ENCODE measurements around the gene MAP2K7.

MAP2K7 gene

GRCh38 chr19:7927605-7928333 is 24.1 kb downstream of the MAP2K7 start (continued):
- no peak for TF ChIP-seq ZNF169 (tag by site-specific recombination; IDR thresholded peaks at IDR 0.05)

- Histone ChIP-seq H3K27ac (ENCODE audit: extremely low read depth, low read depth, low read length) (no peak overlapping the region), H3K4me1 (ENCODE audit: control insufficient read depth, insufficient read depth, low read length) (peaks cover 17% of the 10 kb centered on the region), H3K36me3 (ENCODE audit: control insufficient read depth in 2 of 2, insufficient read depth in 1 of 2, low read length in 2 of 2) (peaks cover 6 to 42% of the 10 kb centered on the region in 2 experiments; a peak in 2 of 3 replicates), H3K9me3 (ENCODE audit: control insufficient read depth, insufficient read depth, low read depth, low read length) (no peaks in the 10 kb centered on the region), H3K4me3 (ENCODE audit: low read depth, low read length) (no peak overlapping the region)
- POLR2A ChIA-PET, result interaction anchor here (0.6 to 5.8 kb wide), 8 partner anchors 8 to 282 kb away, joined by 3 to 60 read pairs (median 6); partner anchors contain the start of genes MAP2K7, SNAPC2 and TIMM44
- TF ChIP-seq ZBTB21 (tag by site-specific recombination; IDR thresholded peaks at IDR 0.05) (no peak), HIC1 (tag by site-specific recombination; IDR thresholded peaks at IDR 0.05) (no peak)
- TF ChIP-seq, protein P1, sequence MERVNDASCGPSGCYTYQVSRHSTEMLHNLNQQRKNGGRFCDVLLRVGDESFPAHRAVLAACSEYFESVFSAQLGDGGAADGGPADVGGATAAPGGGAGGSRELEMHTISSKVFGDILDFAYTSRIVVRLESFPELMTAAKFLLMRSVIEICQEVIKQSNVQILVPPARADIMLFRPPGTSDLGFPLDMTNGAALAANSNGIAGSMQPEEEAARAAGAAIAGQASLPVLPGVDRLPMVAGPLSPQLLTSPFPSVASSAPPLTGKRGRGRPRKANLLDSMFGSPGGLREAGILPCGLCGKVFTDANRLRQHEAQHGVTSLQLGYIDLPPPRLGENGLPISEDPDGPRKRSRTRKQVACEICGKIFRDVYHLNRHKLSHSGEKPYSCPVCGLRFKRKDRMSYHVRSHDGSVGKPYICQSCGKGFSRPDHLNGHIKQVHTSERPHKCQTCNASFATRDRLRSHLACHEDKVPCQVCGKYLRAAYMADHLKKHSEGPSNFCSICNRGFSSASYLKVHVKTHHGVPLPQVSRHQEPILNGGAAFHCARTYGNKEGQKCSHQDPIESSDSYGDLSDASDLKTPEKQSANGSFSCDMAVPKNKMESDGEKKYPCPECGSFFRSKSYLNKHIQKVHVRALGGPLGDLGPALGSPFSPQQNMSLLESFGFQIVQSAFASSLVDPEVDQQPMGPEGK (tag by site-specific recombination; IDR thresholded peaks at IDR 0.05), result 0 out of 2 replicates have a peak, but pooled peaks have one; percentile 3
- TF ChIP-seq, protein P2, sequence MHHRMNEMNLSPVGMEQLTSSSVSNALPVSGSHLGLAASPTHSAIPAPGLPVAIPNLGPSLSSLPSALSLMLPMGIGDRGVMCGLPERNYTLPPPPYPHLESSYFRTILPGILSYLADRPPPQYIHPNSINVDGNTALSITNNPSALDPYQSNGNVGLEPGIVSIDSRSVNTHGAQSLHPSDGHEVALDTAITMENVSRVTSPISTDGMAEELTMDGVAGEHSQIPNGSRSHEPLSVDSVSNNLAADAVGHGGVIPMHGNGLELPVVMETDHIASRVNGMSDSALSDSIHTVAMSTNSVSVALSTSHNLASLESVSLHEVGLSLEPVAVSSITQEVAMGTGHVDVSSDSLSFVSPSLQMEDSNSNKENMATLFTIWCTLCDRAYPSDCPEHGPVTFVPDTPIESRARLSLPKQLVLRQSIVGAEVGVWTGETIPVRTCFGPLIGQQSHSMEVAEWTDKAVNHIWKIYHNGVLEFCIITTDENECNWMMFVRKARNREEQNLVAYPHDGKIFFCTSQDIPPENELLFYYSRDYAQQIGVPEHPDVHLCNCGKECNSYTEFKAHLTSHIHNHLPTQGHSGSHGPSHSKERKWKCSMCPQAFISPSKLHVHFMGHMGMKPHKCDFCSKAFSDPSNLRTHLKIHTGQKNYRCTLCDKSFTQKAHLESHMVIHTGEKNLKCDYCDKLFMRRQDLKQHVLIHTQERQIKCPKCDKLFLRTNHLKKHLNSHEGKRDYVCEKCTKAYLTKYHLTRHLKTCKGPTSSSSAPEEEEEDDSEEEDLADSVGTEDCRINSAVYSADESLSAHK (tag by site-specific recombination; IDR thresholded peaks at IDR 0.05), result no peak
- CTCF ChIA-PET, result interaction anchor here (0.7 to 3.5 kb wide), 3 partner anchors 8 to 1580 kb away, joined by 4 to 25 read pairs (median 14); partner anchors contain the start of genes SNAPC2 and TIMM44
Measured at GRCh38 chr19:7928334-7928706, 24.6 kb downstream of the MAP2K7 start.

DNA sequence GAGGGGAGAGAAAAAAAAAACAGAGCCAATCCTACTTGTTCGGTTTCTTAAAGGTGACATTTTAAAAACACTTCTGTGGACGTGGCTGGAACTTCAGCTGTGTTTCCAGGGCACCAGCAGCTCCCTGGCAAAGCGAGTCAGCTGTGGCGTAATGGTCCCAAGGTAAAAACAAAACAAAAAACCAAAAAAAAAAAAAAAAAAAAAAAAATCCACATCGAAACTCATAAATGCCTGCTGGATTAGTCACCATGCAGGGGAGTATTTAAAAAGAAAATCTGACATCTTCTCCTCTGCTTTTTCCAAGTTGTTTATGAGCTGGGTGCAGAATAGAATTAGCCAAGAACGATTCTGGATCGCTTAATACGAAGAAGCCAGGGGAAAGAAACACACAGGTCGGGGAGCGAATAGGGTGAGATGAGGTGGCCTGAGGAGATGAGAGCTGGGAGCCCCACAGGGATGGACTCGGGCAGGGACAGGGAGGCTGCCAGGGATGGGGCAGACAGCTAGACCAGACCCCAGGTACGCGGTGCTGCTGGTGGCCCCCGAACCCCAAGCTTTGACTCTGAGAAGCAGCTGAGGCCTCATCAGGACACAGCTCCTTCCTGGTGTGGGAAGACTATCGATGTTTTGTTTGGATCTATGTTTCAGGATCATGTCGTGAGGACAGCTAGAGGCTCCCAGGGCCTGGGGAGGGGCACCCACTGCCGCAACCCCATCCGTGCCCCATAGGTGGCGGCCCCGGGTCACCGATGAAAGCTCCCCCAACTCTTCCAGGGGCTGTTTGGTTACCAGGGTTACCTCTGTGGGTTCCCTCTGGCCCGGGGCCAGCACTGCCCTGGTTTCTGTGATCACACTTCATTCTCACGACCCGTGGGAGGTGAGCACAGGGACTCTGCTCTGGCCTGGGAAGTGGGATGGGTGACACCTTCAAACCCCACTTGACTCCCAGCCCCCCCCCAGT is 25.3 kb downstream of the MAP2K7 start:
- H3K4me1 ChIP-seq (ENCODE audit: control insufficient read depth, insufficient read depth, low read length), result peaks cover 17% of the 10 kb centered on the region
- H3K9me3 ChIP-seq (ENCODE audit: control insufficient read depth, insufficient read depth, low read depth, low read length), result no peaks in the 10 kb centered on the region
- CTCF ChIA-PET, result interaction anchor here (0.6 to 3.5 kb wide), 14 partner anchors 9 to 331 kb away, joined by 3 to 25 read pairs (median 4); partner anchors contain the start of genes SNAPC2 and TIMM44
- POLR2A ChIA-PET, result interaction anchor here (0.6 to 5.8 kb wide), 14 partner anchors 9 to 898 kb away, joined by 3 to 60 read pairs (median 5); partner anchors contain the start of genes MAP2K7, NDUFA7, RPS28 and SNAPC2
- H3K36me3 ChIP-seq (ENCODE audit: control insufficient read depth in 2 of 2, insufficient read depth in 1 of 2, low read length in 2 of 2), result peaks cover 6 to 49% of the 10 kb centered on the region in 2 experiments; a peak in 2 of 3 replicates
- no peak overlapping the region for H3K4me3 ChIP-seq (ENCODE audit: low read depth, low read length)
- H3K27ac ChIP-seq (ENCODE audit: extremely low read depth, low read depth, low read length), result peak overlapping the region; percentile 36; the same call in 1 of the 2 replicates
- TF ChIP-seq ZBTB20 (tag by site-specific recombination; IDR thresholded peaks at IDR 0.05), result peak; percentile 69
- TF ChIP-seq SP7 (tag by site-specific recombination; IDR thresholded peaks at IDR 0.05), result peak; percentile 59; the same call in 1 of the 2 replicates
- peak; percentile 60; the same call in 1 of the 2 replicates for TF ChIP-seq ZNF24 (tag by site-specific recombination; IDR thresholded peaks at IDR 0.05)
- 0 out of 2 replicates have a peak, but pooled peaks have one; percentile 8 for TF ChIP-seq ZNF548 (tag by site-specific recombination; IDR thresholded peaks at IDR 0.05)
- TF ChIP-seq ZNF280C (tag by site-specific recombination; IDR thresholded peaks at IDR 0.05), result no peak
- TF ChIP-seq ZNF561 (tag by site-specific recombination; IDR thresholded peaks at IDR 0.05; ENCODE audit: borderline replicate concordance), result no peak
- TF ChIP-seq ZNF398 (tag by site-specific recombination; IDR thresholded peaks at IDR 0.05), result no peak
- TF ChIP-seq ZNF394 (tag by site-specific recombination; IDR thresholded peaks at IDR 0.05; ENCODE audit: borderline replicate concordance), result peak; percentile 24; the same call in 1 of the 2 replicates
- peak; percentile 28; the same call in 1 of the 2 replicates for TF ChIP-seq ZNF341 (tag by site-specific recombination; IDR thresholded peaks at IDR 0.05; ENCODE audit: low read depth)
- TF ChIP-seq IKZF3 (tag by site-specific recombination; IDR thresholded peaks at IDR 0.05), result 0 out of 2 replicates have a peak, but pooled peaks have one; percentile 9

Data from HEK293 (cell line).